Measurements from ENCODE around the gene ZFP36L2.

The ZFP36L2 gene

DNA sequence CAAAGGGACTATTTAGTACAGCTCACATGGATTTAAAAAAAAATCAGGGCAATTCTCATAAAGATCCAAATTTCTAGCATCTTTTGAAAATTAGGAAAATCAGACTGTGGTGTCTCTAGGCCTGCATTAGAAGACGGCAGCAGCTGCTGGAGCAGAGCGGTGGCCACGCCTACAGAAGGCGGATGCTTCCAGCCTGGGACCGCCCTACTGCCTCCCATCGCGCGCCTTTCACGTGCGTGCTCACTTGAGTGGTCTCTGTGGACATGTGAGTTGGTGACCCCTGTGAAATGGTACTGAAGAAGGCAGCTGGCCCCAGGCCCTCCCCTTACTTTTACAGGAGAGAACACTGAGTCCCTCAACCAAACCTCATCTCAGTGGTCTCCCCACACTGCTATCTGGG, 15.2 kb upstream of the ZFP36L2 start:
- DNase-seq: no peak

DNA sequence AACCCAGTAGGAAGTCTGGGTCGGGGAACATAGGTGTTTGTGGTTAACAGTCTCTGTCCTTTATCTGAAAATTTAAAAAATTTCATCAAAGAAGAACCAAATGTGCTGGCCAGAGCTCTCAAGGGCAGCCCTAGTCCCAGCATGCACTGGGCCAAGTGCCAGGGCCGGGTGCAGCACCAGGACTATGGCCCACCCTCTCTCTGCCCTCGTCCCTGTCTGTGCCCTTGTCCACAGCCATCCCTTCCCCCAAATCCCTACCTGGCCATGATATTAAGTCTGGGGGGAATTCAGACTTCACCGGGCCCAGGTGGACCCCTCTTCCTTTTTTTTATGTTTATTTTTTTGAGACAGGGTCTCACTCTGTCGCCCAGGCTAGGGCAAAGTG, 14.4 kb upstream of the ZFP36L2 start:
- DNase-seq: no peak

- no peak for DNase-seq
These were observed 13.8 kb upstream of the ZFP36L2 start for GRCh38 chr2:43239981-43240765.

DNA sequence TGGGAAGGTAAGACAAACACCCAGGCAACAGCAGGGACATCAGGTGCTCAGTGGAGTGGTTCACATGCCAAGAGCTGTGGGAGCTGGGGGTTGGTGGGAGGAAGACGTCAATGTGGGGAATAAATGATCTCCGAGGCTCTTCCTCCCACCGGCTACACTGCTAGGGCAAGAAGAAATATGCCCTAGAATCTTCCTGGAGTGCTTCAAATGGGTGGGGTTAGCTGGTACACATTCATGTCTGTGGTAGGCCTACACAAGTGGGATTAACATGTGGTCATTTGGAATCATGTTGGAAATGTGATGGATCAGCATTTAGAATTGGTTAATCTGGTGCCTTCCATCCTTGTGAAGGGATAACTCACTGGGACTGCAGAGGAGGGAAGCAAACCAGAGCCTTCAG, 12.4 kb upstream of the ZFP36L2 start:
- no peak for DNase-seq

DNA sequence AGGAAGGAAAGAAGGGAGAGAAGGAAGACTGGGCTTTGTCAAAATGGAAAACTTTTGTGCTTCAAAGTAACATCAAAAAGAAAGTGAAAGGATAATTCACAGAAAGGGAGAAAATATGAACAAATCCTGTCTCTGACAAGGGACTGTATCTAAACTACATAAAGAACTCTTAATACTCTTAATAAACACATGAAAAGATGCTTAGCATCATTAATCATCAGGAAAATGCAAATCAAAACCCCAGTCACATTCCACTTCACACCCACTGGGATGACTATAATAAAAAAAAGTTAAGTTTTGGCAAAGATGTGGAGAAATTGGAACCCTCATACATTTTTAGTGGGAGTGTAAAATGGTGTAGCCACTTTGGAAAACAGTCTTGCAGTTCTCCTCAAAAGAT, 11.8 kb upstream of the ZFP36L2 start:
- no peak for DNase-seq

DNA sequence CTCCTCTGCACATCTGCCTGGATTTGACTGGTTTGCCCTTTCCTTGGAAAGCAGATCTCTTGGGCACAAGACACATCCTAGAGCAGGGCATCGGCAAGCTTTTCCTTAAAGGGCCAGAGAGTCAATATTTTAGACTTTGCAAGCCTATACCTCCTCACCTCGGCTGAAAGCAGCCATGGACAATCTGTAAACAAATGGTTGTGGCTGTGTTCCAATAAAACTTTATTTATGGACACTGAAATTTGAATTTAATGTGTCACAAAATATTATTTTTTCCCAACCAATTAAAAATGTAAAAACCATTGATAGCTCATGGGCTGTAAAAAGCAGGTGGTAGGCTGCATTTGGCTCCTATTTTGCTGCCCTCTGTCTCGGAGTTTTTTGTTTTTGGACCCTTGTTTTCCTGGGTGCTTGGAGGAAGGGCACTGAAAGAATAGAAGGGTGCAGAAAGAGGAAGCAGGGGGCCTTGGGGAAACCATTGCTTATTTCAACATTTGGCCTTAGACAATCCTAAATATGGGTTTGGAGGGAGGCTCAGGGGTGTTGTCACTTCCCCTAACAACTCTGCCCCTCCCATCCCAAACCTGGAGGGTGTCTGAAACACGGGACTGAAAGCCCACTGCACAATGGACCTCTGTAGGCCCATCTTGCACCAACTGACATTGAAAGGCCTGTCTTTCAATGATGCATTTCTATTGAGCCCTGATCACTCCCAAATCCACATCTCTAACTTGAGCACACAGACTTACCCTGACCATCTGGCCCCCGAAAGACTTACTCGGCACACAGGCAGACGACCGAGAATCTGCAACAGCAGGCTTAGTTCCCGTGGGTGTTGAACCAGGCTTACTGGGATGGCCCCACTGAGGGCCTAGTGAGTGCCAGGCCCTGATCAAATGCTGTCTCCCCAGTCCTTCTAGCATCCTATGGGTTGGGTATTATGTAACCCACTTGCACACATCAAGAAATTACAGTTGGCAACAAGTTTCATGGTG, 7.1 kb upstream of the ZFP36L2 start:
- DNase-seq: no peak

GRCh38 chr2:43230951-43231827, 4.8 kb upstream of the ZFP36L2 start:
- no peak for DNase-seq

GRCh38 chr2:43230351-43230885, 4.0 kb upstream of the ZFP36L2 start:
- no peak for DNase-seq

DNA sequence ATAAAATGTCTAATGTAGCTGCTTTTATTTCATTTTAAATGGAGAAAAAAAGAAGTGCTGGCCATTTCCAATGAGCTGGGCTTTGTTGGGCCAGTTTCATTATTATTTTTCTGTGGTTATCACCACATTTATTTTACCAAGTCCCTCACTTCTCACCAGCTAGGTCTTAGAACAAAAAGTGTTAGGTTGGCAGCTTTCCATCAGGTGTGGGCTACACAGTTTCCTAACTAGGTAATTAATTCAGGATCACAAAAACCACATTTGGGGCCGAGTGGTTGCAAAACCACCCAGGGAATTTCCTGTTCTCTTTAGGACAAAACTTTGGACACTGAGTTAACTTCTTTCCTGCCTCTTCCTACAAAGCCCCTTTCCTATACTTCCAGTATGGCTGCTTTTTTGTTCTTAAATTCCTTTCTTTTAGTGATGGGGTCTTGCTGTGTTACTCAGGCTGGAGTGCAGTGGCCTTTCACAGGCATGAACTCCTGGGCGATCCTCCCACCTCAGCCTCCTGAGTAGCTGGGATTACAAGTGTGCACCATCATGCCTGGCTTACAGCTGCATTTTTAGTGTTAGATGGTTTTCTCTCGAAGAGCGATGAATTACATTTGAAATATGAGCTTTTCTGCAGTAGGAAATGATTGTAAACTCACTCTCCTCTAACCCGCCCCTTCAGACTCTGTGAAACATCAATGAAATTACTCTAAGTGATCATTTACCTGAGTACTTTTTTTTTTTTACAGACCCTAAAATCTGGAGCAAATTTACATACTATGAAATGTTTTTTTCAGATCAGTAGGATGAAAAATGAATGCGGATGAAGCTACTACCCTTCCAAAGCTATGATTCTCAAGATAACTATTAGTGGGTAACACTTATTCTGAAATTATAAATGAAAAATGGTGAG, 2.6 kb upstream of the ZFP36L2 start:
- DNase-seq: peak; percentile 24

DNA sequence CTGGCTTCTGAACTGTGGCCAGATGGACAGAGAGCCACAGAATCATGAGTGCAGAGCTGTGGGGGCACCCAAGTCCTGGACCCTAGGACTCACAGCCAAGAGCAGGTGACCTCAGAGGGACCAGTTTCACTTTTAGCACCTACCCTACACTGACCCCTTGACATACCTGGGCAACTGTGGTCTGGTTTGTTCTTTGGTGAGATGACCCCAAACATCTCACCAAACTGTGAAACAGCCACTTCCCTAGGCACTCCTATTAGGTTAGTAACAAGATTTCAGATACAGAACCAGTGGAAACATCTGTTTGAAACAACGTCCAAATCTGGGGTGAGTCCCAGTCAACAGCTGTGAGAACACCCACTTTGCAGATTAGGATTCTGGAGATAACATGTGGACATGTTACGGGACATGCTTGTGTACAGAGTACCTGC, 1.9 kb upstream of the ZFP36L2 start:
- no peak for DNase-seq

- no peak for DNase-seq
These were observed 1.4 kb upstream of the ZFP36L2 start for GRCh38 chr2:43227830-43228281.

- peak; percentile 47 for DNase-seq
These were observed 786 bp upstream of the ZFP36L2 start for GRCh38 chr2:43226955-43227829.

DNA sequence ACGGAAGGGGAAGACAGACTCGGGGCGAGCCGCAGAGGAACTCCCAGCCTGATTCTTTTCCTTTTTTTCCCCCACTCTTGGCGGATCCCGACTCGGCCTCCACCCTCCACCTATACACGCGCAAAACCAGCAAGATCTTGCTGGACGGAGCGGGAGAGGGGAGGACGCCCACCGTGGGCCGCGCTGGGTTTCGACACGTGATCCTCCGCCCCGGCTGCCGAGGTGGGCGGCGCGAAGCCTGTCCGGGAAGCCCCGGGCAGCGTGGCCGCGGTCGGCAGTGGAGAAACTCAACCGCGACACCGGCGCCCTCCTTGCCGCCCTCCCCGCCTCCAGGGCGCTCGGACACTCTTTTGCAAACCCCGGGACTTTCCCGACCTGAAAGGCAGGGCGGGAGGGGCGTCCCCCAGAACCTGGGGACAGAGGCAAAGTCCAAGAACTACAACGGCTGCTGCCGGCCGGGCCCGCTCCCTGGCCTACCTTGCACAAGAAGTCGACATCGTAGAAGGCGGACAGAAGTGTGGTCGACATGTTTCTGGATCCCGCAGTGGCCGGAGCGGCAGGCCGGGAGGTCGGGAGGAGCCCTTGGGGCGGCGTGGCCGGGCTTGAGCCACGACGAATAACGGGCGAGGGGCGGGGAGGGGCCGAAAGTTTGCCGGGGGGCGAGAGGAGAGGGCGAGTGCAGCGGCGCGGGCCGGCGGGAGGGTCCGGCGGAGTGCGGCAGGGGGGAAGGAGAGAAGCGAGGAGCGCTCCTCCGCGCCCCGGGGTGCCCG, 433 bp downstream of the ZFP36L2 start:
- DNase-seq: peak; percentile 41

DNA sequence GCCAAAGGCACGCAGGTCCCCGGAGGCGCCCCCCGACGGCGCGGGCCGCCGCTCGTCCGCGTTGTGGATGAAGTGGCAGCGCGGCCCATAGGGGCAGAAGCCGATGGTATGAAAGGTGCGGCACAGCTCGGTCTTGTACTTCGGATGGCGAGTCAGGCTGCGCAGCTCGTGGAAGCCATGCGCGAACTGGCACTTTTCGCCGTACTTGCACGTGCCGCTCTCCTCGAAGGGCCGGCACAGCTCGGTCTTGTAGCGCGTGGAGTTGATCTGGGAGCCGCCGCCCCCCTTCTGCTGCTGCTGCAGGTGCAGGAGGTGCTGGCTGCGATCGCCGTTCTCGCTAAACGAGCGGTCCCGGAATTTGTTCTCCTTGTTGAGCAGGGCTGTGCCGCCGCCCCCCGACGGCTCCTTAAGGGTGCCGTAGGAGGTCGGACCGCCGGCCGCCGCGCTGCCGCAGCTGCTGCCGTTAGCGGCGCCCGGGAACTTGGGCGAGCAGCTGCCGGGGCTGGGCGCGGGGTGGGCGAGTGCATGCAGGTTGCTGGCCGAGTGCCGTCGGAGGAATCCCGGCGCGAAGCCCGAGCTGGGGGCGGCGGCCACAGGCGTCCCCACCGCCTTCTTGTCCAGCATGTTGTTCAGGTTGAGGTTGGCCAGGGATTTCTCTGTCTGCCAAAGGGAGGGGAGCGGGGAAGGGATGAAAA, 1.2 kb downstream of the ZFP36L2 start:
- DNase-seq: peak; percentile 47

GRCh38 chr2:43224571-43225092, 1.8 kb downstream of the ZFP36L2 start:
- peak; percentile 25 for DNase-seq

DNA sequence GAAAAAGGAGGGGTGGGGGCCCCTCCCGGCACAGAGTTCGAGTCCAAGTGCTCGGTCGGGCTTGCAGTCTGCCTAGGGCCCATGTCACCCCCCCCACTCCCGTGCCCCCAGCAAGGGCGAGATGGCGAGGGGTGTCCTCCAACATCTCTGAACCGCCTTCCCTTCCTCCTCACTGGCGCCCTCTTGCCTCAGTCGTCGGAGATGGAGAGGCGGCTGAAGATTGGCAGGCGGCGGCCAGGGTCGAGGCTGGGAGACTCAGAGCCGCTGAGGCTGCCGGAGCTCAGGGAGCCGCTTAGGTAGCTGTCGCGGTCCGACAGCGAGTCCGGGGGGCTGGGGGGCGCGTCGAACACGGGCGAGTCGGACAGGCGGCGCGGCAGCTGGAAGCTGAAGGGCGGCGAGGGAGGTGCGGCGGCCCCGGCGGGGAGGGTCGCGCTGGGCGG, 2.3 kb downstream of the ZFP36L2 start:
- DNase-seq: peak; percentile 63

GRCh38 chr2:43223521-43224001, 2.8 kb downstream of the ZFP36L2 start:
- DNase-seq: no peak

Measured in effector CD4-positive, alpha-beta T cell (primary cell).